ENCODE measurements around the gene TTLL7.

TTLL7 gene

GRCh38 chr1:83857716-83858115 lies 141.2 kb downstream of the TTLL7 start:
- DNase-seq, result no peak

- DNase-seq, result no peak
These were observed 141.8 kb downstream of the TTLL7 start for GRCh38 chr1:83857103-83857502.

GRCh38 chr1:83856381-83856780 lies 142.6 kb downstream of the TTLL7 start:
- DNase-seq, result no peak

GRCh38 chr1:83854456-83854855 lies 144.5 kb downstream of the TTLL7 start:
- no peak for DNase-seq

GRCh38 chr1:83850834-83851233 lies 148.1 kb downstream of the TTLL7 start:
- DNase-seq, result no peak

- no peak for DNase-seq
These were observed 149.5 kb downstream of the TTLL7 start for GRCh38 chr1:83849191-83850061.

- no peak for DNase-seq
These were observed 152.8 kb downstream of the TTLL7 start for GRCh38 chr1:83846138-83846537.

- no peak for DNase-seq
These were observed 153.4 kb downstream of the TTLL7 start for GRCh38 chr1:83845437-83846071.

- DNase-seq, result no peak
These were observed 154.4 kb downstream of the TTLL7 start for GRCh38 chr1:83844546-83844945.

- no peak for DNase-seq
These were observed 159.3 kb downstream of the TTLL7 start for GRCh38 chr1:83839566-83840173.

- no peak for DNase-seq
These were observed 160.4 kb downstream of the TTLL7 start for GRCh38 chr1:83838573-83838972.

- no peak for DNase-seq
These were observed 162.4 kb downstream of the TTLL7 start for GRCh38 chr1:83836543-83836942.

GRCh38 chr1:83834621-83835264 lies 164.2 kb downstream of the TTLL7 start:
- DNase-seq, result no peak

GRCh38 chr1:83832194-83832593 lies 166.7 kb downstream of the TTLL7 start:
- no peak for DNase-seq

- DNase-seq, result no peak
These were observed 169.8 kb downstream of the TTLL7 start for GRCh38 chr1:83829106-83829505.

- no peak for DNase-seq
These were observed 170.5 kb downstream of the TTLL7 start for GRCh38 chr1:83828456-83828855.

- DNase-seq, result no peak
These were observed 171.2 kb downstream of the TTLL7 start for GRCh38 chr1:83827741-83828140.

- DNase-seq, result no peak
These were observed 176.7 kb downstream of the TTLL7 start for GRCh38 chr1:83822208-83822607.

GRCh38 chr1:83819436-83819835 lies 179.5 kb downstream of the TTLL7 start:
- DNase-seq, result no peak

- no peak for DNase-seq
These were observed 180.0 kb downstream of the TTLL7 start for GRCh38 chr1:83818916-83819315.

- DNase-seq, result no peak
These were observed 182.1 kb downstream of the TTLL7 start for GRCh38 chr1:83816836-83817235.

GRCh38 chr1:83815330-83815729 lies 183.6 kb downstream of the TTLL7 start:
- DNase-seq, result no peak

All from activated gamma-delta T cell treated with Interleukin-2 at 50 U/mL for 16 hours (primary cell).